NB4 (cell line): ENCODE results near the gene RAB30.

Experiments
- CTCF ChIP-seq: IDR thresholded peaks from one replicate; pipeline ENCODE4 v1.5.1; 2012; ENCODE audit warnings: low read depth, low read length
- MAX ChIP-seq: IDR thresholded peaks from 2 replicates; pipeline ENCODE4 v1.6.1; 2011; ENCODE audit warnings: low read depth, low read length

GRCh38 chr11:83069441-83070043 lies 2.2 kb downstream of the RAB30 start:
- no peak for TF ChIP-seq CTCF
- no peak for TF ChIP-seq MAX
